Thyroid gland (tissue), 4 donors: ENCODE measurements around the gene PREX1. TPM values are rescaled to one million over a fixed set of nuclear protein-coding genes. Genes with fewer than 3 reads are reported as not detected.

ENCODE experiments used
- DNase-seq, 2 donors: peaks; one replicate each; pipeline ENCODE4 v3.0.0-alpha.2; 2019
- H3K27ac ChIP-seq, 3 donors: fragments of 200-600 bp; sonication (generic); 1 replicate in 2 of 3; 2 replicates in 1 of 3; pipeline ENCODE4 v1.5.1; 2016 to 2019; ENCODE audit warnings: mild to moderate bottlenecking in 1 of 3, moderate library complexity in 1 of 3
- H3K27me3 ChIP-seq: fragments of 200-600 bp; sonication (generic); one replicate; pipeline ENCODE4 v1.5.1; 2019
- H3K36me3 ChIP-seq, 2 donors: fragments of 200-600 bp; sonication (generic); one replicate each; pipeline ENCODE4 v1.5.1; 2016 to 2019
- H3K4me1 ChIP-seq, 2 donors: fragments of 200-600 bp; sonication (generic); one replicate each; pipeline ENCODE4 v1.5.1; 2017 to 2019
- H3K4me3 ChIP-seq, 3 donors: fragments of 200-600 bp; sonication (generic); replicated peaks in 1 of 3; 1 replicate in 2 of 3; 2 replicates in 1 of 3; pipeline ENCODE4 v1.5.1; 2016; ENCODE audit warnings: mild to moderate bottlenecking in 1 of 3
- H3K9me3 ChIP-seq: fragments of 200-600 bp; sonication (generic); one replicate; pipeline ENCODE4 v1.5.1; 2017
- POLR2A ChIP-seq, 2 donors: fragments of 450-650 bp; IDR thresholded peaks; one replicate each; pipeline ENCODE4 v1.6.1; 2017; ENCODE audit warnings: antibody characterized with exemption in 2 of 2, mild to moderate bottlenecking in 2 of 2, moderate library complexity in 1 of 2
- WGBS, 2 donors: methylation state at CpG; one replicate each; pipeline ENCODE4 v1.1.5; 2017; 5-methylcytosine and 5-hydroxymethylcytosine counted together
- intact Hi-C: fragments of 100-400 bp; cut with DNase I; formaldehyde crosslinking; loops from one replicate; pipeline ENCODE4 v1.15.1; 2023
- total RNA-seq, 4 donors: library from RNA; depleted of rRNA; stranded (reverse); fragments of >200 nt; gene quantifications; one replicate each; pipeline ENCODE4 v1.2.3, GENCODE V29; 2016
- TF ChIP-seq, protein P1 (sequence below), 6 experiments: fragments of 200-600 bp in 3 of 6; fragments of 450-650 bp in 3 of 6; sonication (generic) in 3 of 6; IDR thresholded peaks; one replicate each; pipeline ENCODE4 v1.5.1; 2016 to 2019; ENCODE audit warnings: antibody characterized with exemption in 6 of 6, mild to moderate bottlenecking in 2 of 6, inconsistent platforms in 1 of 6, moderate library complexity in 1 of 6

PREX1 gene
- total RNA-seq, 4 donors from 2014 or later: 10.2 to 42.7 (median 18.7) TPM

DNA sequence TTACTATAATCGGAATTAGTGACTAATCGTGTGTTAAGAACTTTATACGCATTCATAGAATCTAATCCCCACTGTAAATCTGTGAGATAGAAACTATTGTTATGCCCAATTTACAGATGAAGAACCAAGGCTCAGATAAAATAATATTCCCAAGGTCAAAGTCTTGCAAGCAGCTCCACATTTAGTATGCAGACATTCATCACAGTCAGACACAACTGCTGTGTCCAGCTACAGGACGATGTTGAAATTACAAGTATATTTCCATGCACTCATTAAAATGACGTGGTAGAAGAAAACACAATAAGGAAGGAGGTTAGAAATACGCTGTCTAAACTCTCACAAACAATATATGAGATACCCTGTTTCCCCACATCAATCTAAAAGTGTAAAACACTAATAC lies 82.5 kb downstream of the PREX1 start:
- Histone ChIP-seq H3K27ac (no peak overlapping the region), H3K36me3 (peaks cover 0 to 4% of the 10 kb centered on the region in 2 donors), H3K9me3 (no peaks in the 10 kb centered on the region), H3K4me1 (no peaks in the 10 kb centered on the region), H3K4me3 (no peak overlapping the region), H3K27me3 (no peaks in the 10 kb centered on the region)
- DNase-seq: no peak
- TF ChIP-seq POLR2A (IDR thresholded peaks at IDR 0.05): no peak
- TF ChIP-seq, protein P1, sequence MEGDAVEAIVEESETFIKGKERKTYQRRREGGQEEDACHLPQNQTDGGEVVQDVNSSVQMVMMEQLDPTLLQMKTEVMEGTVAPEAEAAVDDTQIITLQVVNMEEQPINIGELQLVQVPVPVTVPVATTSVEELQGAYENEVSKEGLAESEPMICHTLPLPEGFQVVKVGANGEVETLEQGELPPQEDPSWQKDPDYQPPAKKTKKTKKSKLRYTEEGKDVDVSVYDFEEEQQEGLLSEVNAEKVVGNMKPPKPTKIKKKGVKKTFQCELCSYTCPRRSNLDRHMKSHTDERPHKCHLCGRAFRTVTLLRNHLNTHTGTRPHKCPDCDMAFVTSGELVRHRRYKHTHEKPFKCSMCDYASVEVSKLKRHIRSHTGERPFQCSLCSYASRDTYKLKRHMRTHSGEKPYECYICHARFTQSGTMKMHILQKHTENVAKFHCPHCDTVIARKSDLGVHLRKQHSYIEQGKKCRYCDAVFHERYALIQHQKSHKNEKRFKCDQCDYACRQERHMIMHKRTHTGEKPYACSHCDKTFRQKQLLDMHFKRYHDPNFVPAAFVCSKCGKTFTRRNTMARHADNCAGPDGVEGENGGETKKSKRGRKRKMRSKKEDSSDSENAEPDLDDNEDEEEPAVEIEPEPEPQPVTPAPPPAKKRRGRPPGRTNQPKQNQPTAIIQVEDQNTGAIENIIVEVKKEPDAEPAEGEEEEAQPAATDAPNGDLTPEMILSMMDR (IDR thresholded peaks at IDR 0.05): no peak
- intact Hi-C loops: no loop called here
- WGBS, 2 donors: 83 to 86% methylated on average over 6 of the region's 6 CpGs

DNA sequence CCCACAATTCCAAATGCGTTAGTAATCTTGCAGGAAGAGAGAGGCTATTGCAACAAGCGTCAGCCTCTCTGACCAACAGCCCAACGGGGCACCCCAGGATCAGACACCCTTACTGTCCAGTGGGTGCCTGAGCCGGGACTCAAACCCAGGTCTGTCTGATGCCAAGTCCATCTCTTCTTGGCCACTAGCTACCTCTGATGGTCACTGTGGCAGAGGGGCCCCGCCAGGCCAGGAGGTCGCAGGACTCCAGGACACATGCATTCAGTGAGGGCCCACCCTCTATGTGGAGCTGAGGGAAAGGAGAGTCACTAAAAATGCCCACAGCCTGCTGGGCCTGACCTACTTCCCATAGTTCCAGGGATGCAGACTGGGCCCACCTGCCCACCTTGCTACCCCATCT lies 83.3 kb downstream of the PREX1 start:
- intact Hi-C loops: no loop called here
- WGBS, 2 donors: 94 to 96% methylated on average over 3 to 5 of the region's 6 CpGs
- no peak for DNase-seq
- no peak overlapping the region for H3K27ac ChIP-seq
- no peaks in the 10 kb centered on the region for H3K27me3 ChIP-seq
- no peak overlapping the region for H3K4me3 ChIP-seq
- H3K36me3 ChIP-seq: peaks cover 0 to 4% of the 10 kb centered on the region in 2 donors
- H3K9me3 ChIP-seq: no peaks in the 10 kb centered on the region
- TF ChIP-seq, protein P1 (IDR thresholded peaks at IDR 0.05): no peak
- no peak for TF ChIP-seq POLR2A (IDR thresholded peaks at IDR 0.05)
- H3K4me1 ChIP-seq: no peaks in the 10 kb centered on the region

DNA sequence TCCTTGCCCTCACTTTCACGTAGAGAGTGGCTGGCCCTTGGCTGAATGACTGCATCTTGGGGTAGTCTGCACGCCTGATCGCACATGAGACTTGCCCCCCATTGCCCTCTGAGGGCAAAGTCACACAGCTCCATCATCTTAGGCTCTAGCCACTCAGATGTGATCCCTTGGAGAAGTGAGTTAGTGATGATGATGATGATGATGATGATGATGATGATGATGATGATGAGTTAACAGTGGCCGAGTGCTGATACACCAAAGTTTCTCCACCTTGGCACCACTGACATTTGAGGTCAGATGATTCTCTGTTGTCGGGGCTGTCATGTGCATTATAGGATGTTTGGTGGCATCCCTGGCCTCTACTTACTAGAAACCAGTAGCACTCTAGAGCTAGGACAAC lies 84.0 kb downstream of the PREX1 start:
- H3K27me3 ChIP-seq: no peaks in the 10 kb centered on the region
- H3K27ac ChIP-seq: no peak overlapping the region
- no peaks in the 10 kb centered on the region for H3K9me3 ChIP-seq
- no peak for DNase-seq
- TF ChIP-seq, protein P1 (IDR thresholded peaks at IDR 0.05): no peak
- TF ChIP-seq POLR2A (IDR thresholded peaks at IDR 0.05): no peak
- no peak overlapping the region for H3K4me3 ChIP-seq
- intact Hi-C loops: no loop called here
- WGBS, 2 donors: 94% methylated on average over 5 of the region's 5 CpGs
- peaks cover 0 to 4% of the 10 kb centered on the region in 2 donors for H3K36me3 ChIP-seq
- H3K4me1 ChIP-seq: no peaks in the 10 kb centered on the region

DNA sequence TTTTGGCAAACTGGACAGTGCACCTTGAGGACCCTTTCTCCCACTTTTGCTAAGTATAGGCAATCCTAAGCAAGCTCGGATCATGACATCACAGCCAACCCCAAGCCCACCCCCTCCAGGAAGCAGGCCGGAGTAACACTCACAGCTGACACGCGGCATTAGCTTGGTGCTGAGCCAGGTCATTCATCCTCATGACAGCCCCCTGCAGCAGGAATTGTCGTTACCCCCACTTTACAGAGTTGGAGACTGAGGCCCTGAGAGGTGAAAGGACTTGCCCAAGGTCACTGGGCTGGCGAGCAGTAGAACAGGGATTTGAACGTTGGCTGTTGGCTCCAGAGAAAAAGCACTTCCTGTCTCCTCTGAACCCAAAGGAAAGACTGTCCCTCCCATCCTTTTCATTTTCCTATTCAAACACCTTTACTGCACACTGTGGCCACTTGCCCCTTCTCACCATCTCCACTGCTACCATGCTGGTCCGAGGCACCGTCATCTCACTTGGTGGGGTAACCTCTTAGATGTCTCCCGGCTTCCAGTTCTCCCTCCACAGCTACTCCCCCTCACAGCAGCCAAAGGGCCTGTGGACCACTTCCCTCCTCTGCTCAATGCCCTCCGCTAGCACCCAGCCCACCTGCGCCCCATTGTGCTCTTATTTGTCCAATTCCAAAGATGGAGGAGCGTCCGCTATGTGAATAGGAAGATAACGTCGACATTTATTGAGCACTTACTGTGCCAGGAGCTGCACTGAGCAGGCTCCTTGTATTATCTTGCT lies 84.7 kb downstream of the PREX1 start:
- peaks cover 0 to 4% of the 10 kb centered on the region in 2 donors for H3K36me3 ChIP-seq
- H3K9me3 ChIP-seq: no peaks in the 10 kb centered on the region
- DNase-seq: no peak
- TF ChIP-seq, protein P1 (IDR thresholded peaks at IDR 0.05): no peak
- no peak for TF ChIP-seq POLR2A (IDR thresholded peaks at IDR 0.05)
- no peak overlapping the region for H3K27ac ChIP-seq
- H3K4me3 ChIP-seq: no peak overlapping the region
- intact Hi-C loops: no loop called here
- no peaks in the 10 kb centered on the region for H3K27me3 ChIP-seq
- H3K4me1 ChIP-seq: no peaks in the 10 kb centered on the region
- WGBS, 2 donors: 89 to 95% methylated on average over 15 to 16 of the region's 16 CpGs

DNA sequence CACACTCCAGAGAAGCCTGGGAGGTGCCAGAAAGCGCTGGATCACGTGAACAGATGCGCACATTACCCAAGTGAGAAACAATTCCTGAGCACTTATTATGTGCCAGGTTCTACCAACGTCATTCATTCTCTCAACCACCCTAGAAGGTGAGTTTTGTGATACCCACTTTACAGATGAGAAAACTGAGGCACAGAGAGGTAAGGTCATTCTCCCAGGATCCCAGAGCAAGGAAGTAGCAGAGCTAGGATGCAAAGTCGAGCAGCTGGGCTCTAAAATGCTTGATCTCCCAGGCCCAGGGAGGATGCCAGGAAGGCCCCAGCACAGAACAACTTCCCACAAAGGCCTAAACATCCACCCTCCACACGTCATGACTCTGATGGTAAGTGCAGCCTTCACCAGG lies 85.6 kb downstream of the PREX1 start:
- intact Hi-C loops: no loop called here
- no peak overlapping the region for H3K27ac ChIP-seq
- 90 to 95% methylated on average over 6 of the region's 6 CpGs for WGBS, 2 donors
- peaks cover 0 to 4% of the 10 kb centered on the region in 2 donors for H3K36me3 ChIP-seq
- H3K9me3 ChIP-seq: no peaks in the 10 kb centered on the region
- no peaks in the 10 kb centered on the region for H3K27me3 ChIP-seq
- DNase-seq: no peak
- no peak for TF ChIP-seq POLR2A (IDR thresholded peaks at IDR 0.05)
- TF ChIP-seq, protein P1 (IDR thresholded peaks at IDR 0.05): no peak
- no peaks in the 10 kb centered on the region for H3K4me1 ChIP-seq
- H3K4me3 ChIP-seq: no peak overlapping the region
